A549 (cell line): ENCODE results near the gene GPR4. TPM values are rescaled to one million over a fixed set of nuclear protein-coding genes. Genes with fewer than 3 reads are reported as not detected.

Source experiments
- ATAC-seq, 2 experiments: fragments of 200-7000 bp in 1 of 2; fragments of >200 bp in 1 of 2; cut with Nextera tagmentation in 1 of 2; cut with Tn5 transposase in 1 of 2; 3 replicates each; pipeline versions ENCODE4 v1.8.0 to v1.9.1; 2018 to 2020; ENCODE audit warnings: mild to moderate bottlenecking in 1 of 2, moderate library complexity in 1 of 2
- CTCF ChIA-PET: fragments of 300-600 bp; sonication (Branson Sonifier 250); formaldehyde crosslinking; extraction: SDS; loops from one replicate; lab custom pipeline; 2021; ENCODE audit warnings: antibody characterized with exemption, inconsistent platforms; lab: Yijun Ruan, JAX
- POLR2A ChIA-PET: fragments of 350-600 bp; formaldehyde crosslinking; extraction: SDS; loops from one replicate; lab custom pipeline; 2021; ENCODE audit warnings: antibody characterized with exemption, inconsistent platforms; lab: Yijun Ruan, JAX
- DNase-seq, 2 experiments: peaks; one replicate each; pipeline versions ENCODE4 v3.0.0 to v3.0.0-alpha.2; 2011 to 2016; ENCODE audit warnings: low read depth in 1 of 2, low spot score in 1 of 2
- FAIRE-seq: peaks from 2 replicates; lab custom pipeline; 2011; peaks lifted over from hg19 to GRCh38; lab: Jason Lieb, UNC
- H3K27ac ChIP-seq, 2 experiments: fragments of >200 bp; sonication (Bioruptor Twin); formaldehyde crosslinking; 3 replicates each; pipeline ENCODE4 v1.5.1; 2016 to 2017
- H3K4me1 ChIP-seq: fragments of >200 bp; sonication (Bioruptor Twin); formaldehyde crosslinking; 3 replicates; pipeline ENCODE4 v1.6.1; 2016
- H3K4me2 ChIP-seq: fragments of >200 bp; sonication (Bioruptor Twin); formaldehyde crosslinking; 3 replicates; pipeline ENCODE4 v1.6.1; 2016
- H3K4me3 ChIP-seq: fragments of >200 bp; sonication (Bioruptor Twin); formaldehyde crosslinking; 3 replicates; pipeline ENCODE4 v1.5.1; 2016
- H3K9me3 ChIP-seq: fragments of >200 bp; sonication (Bioruptor Twin); formaldehyde crosslinking; 3 replicates; pipeline ENCODE4 v1.6.1; 2016
- CBX8 ChIP-seq: fragments of 200-600 bp; sonication (generic); IDR thresholded peaks from 2 replicates; pipeline ENCODE4 v1.6.1; 2016
- CHD4 ChIP-seq: fragments of 200-600 bp; sonication (generic); IDR thresholded peaks from 2 replicates; pipeline ENCODE4 v1.6.1; 2016; ENCODE audit warnings: antibody characterized with exemption, mild to moderate bottlenecking, borderline replicate concordance
- EHMT2 ChIP-seq: fragments of 200-600 bp; sonication (generic); IDR thresholded peaks from 2 replicates; pipeline ENCODE4 v1.6.1; 2016; ENCODE audit warnings: antibody characterized with exemption, low read depth, mild to moderate bottlenecking, moderate library complexity
- GATA3 ChIP-seq: IDR thresholded peaks from 2 replicates; pipeline ENCODE4 v1.6.1; 2012; ENCODE audit warnings: borderline replicate concordance
- HDAC2 ChIP-seq: fragments of 200-600 bp; sonication (generic); IDR thresholded peaks from 2 replicates; pipeline ENCODE4 v1.6.1; 2016
- HOXB5 ChIP-seq: fragments of 250-450 bp; sonication (Bioruptor Pico); IDR thresholded peaks from 2 replicates; pipeline ENCODE4 v1.5.0; 2020; ENCODE audit warnings: mild to moderate bottlenecking, moderate library complexity
- JUN ChIP-seq, 2 experiments: fragments of >200 bp; sonication (Bioruptor Twin); formaldehyde crosslinking; IDR thresholded peaks; 2 replicates in 1 of 2; 3 replicates in 1 of 2; pipeline ENCODE4 v1.6.1; 2016 to 2017
- JUNB ChIP-seq: fragments of >200 bp; sonication (Bioruptor Twin); formaldehyde crosslinking; IDR thresholded peaks from 2 replicates; pipeline ENCODE4 v1.6.1; 2016
- KDM1A ChIP-seq: fragments of 200-600 bp; sonication (generic); IDR thresholded peaks from 2 replicates; pipeline ENCODE4 v1.6.1; 2016; ENCODE audit warnings: low read depth, mild to moderate bottlenecking
- MYC ChIP-seq: IDR thresholded peaks from 2 replicates; pipeline ENCODE4 v1.6.1; 2012; ENCODE audit warnings: mild to moderate bottlenecking, inconsistent platforms, low read length, improper control_type of control experiment, borderline replicate concordance
- NFE2L2 ChIP-seq: fragments of 150-350 bp; conservative IDR thresholded peaks from 2 replicates; pipeline ENCODE4 v1.6.1; 2014; ENCODE audit warnings: low read length
- NPAS2 ChIP-seq: fragments of 250-450 bp; sonication (Bioruptor Pico); IDR thresholded peaks from 2 replicates; pipeline ENCODE4 v1.8.0; 2022; ENCODE audit warnings: mild to moderate bottlenecking, moderate library complexity, borderline replicate concordance
- RAD21 ChIP-seq, 2 experiments: fragments of >200 bp in 1 of 2; sonication (Bioruptor Twin) in 1 of 2; formaldehyde crosslinking in 1 of 2; IDR thresholded peaks in 1 of 2; conservative IDR thresholded peaks in 1 of 2; 2 replicates in 1 of 2; 3 replicates in 1 of 2; pipeline ENCODE4 v1.6.1; 2012 to 2018; ENCODE audit warnings: inconsistent platforms in 1 of 2
- RFX5 ChIP-seq: fragments of 450-650 bp; IDR thresholded peaks from 2 replicates; pipeline ENCODE4 v1.7.1; 2014; ENCODE audit warnings: antibody characterized with exemption, mild to moderate bottlenecking, moderate library complexity
- RNF2 ChIP-seq: fragments of 200-600 bp; sonication (generic); IDR thresholded peaks from 2 replicates; pipeline ENCODE4 v1.6.1; 2016; ENCODE audit warnings: low read depth, mild to moderate bottlenecking, antibody characterized with exemption, moderate library complexity, borderline replicate concordance
- TFCP2L1 ChIP-seq: fragments of 250-450 bp; sonication (Bioruptor Pico); IDR thresholded peaks from 2 replicates; pipeline ENCODE4 v1.5.0; 2021; ENCODE audit warnings: mild to moderate bottlenecking
- ZC3H11A ChIP-seq: fragments of 450-650 bp; IDR thresholded peaks from 2 replicates; pipeline ENCODE4 v1.6.1; 2014; ENCODE audit warnings: antibody characterized with exemption, mild to moderate bottlenecking
- ZSCAN20 ChIP-seq: fragments of 250-450 bp; sonication (Bioruptor Pico); IDR thresholded peaks from 2 replicates; pipeline ENCODE4 v1.8.0; 2022; ENCODE audit warnings: mild to moderate bottlenecking, moderate library complexity
- WGBS: methylation state at CpG from one replicate; pipeline ENCODE4 v1.1.6; 2017; ENCODE audit errors: missing lambda C conversion rate; 5-methylcytosine and 5-hydroxymethylcytosine counted together
- polyA plus RNA-seq, 4 experiments: library from polyadenylated mRNA; depleted of rRNA in 3 of 4; stranded (reverse); fragments of >200 nt; fragmentation: RNase III in 1 of 4; extraction: RNeasy Plus Mini Kit Qiagen cat#74134 plus additional on column Dnase treatment in 1 of 4; gene quantifications; 2 replicates in 3 of 4; 3 replicates in 1 of 4; pipeline ENCODE4 v1.2.3, GENCODE V29; 2011 to 2017
- TF ChIP-seq, protein P1 (sequence below): fragments of 250-450 bp; sonication (Bioruptor Pico); IDR thresholded peaks from 2 replicates; pipeline ENCODE4 v1.5.0; 2020; ENCODE audit warnings: low read depth, mild to moderate bottlenecking, moderate library complexity
- TF ChIP-seq, protein P2 (sequence below): fragments of 200-600 bp; sonication (generic); IDR thresholded peaks from 2 replicates; pipeline ENCODE4 v1.6.1; 2016; ENCODE audit warnings: antibody characterized with exemption, mild to moderate bottlenecking, moderate library complexity
- TF ChIP-seq, protein P3 (sequence below): fragments of >200 bp; sonication (Bioruptor Twin); formaldehyde crosslinking; IDR thresholded peaks from 3 replicates; pipeline ENCODE4 v1.6.1; 2016
- TF ChIP-seq, protein P4 (sequence below): fragments of 450-650 bp; IDR thresholded peaks from 2 replicates; pipeline ENCODE4 v1.6.1; 2014; ENCODE audit warnings: antibody characterized with exemption
- TF ChIP-seq, protein P5 (sequence below): IDR thresholded peaks from 2 replicates; pipeline ENCODE4 v1.6.1; 2012

The GPR4 gene
- polyA plus RNA-seq, 2 of the 4 experiments (the other 2 are of a cell fraction): 0.03 to 0.10 TPM

DNA sequence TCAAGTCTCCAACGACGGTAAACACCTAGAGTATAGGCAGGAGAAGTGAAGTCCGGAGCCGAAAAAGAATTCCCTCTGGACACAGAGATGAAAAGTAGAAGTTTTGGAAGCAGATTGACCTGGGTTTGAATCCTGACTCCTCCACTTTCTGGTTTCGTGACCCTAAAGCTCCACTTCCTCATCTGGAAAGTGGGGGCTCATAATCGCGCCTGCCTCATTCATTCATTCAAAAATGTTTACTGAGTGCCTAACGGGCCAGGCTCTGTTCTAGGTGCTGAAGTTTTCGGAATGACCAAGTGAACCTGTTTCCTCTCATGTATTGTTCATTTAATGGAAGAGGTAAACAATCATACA is 44.3 kb upstream of the GPR4 start:
- FAIRE-seq: peak; percentile 51
- ChIA-PET POLR2A (interaction anchor here (0.5 to 1.7 kb wide), 8 partner anchors 16 to 150 kb away, joined by 3 to 6 read pairs (median 4); partner anchors contain the start of genes QPCTL and SNRPD2), CTCF (interaction anchor here (0.6 to 7.3 kb wide), 14 partner anchors 12 to 244 kb away, joined by 3 to 72 read pairs (median 4); partner anchors contain the start of gene QPCTL)
- TF ChIP-seq RNF2 (no peak), TFCP2L1 (CRISPR knock-in tag) (no peak), HOXB5 (CRISPR knock-in tag) (no peak), CBX8 (no peak), ZSCAN20 (CRISPR knock-in tag) (0 out of 2 replicates have a peak, but pooled peaks have one; percentile 15)
- TF ChIP-seq, protein P1, sequence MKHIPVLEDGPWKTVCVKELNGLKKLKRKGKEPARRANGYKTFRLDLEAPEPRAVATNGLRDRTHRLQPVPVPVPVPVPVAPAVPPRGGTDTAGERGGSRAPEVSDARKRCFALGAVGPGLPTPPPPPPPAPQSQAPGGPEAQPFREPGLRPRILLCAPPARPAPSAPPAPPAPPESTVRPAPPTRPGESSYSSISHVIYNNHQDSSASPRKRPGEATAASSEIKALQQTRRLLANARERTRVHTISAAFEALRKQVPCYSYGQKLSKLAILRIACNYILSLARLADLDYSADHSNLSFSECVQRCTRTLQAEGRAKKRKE (CRISPR knock-in tag): no peak
- TF ChIP-seq, protein P2, sequence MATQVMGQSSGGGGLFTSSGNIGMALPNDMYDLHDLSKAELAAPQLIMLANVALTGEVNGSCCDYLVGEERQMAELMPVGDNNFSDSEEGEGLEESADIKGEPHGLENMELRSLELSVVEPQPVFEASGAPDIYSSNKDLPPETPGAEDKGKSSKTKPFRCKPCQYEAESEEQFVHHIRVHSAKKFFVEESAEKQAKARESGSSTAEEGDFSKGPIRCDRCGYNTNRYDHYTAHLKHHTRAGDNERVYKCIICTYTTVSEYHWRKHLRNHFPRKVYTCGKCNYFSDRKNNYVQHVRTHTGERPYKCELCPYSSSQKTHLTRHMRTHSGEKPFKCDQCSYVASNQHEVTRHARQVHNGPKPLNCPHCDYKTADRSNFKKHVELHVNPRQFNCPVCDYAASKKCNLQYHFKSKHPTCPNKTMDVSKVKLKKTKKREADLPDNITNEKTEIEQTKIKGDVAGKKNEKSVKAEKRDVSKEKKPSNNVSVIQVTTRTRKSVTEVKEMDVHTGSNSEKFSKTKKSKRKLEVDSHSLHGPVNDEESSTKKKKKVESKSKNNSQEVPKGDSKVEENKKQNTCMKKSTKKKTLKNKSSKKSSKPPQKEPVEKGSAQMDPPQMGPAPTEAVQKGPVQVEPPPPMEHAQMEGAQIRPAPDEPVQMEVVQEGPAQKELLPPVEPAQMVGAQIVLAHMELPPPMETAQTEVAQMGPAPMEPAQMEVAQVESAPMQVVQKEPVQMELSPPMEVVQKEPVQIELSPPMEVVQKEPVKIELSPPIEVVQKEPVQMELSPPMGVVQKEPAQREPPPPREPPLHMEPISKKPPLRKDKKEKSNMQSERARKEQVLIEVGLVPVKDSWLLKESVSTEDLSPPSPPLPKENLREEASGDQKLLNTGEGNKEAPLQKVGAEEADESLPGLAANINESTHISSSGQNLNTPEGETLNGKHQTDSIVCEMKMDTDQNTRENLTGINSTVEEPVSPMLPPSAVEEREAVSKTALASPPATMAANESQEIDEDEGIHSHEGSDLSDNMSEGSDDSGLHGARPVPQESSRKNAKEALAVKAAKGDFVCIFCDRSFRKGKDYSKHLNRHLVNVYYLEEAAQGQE: peak; percentile 51; the same call in 1 of the 2 replicates
- TF ChIP-seq, protein P3, sequence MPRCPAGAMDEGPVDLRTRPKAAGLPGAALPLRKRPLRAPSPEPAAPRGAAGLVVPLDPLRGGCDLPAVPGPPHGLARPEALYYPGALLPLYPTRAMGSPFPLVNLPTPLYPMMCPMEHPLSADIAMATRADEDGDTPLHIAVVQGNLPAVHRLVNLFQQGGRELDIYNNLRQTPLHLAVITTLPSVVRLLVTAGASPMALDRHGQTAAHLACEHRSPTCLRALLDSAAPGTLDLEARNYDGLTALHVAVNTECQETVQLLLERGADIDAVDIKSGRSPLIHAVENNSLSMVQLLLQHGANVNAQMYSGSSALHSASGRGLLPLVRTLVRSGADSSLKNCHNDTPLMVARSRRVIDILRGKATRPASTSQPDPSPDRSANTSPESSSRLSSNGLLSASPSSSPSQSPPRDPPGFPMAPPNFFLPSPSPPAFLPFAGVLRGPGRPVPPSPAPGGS: no peak
- H3K27ac ChIP-seq: peak overlapping the region; percentile 54 to 78; a peak in 5 of 6 replicates
- peak overlapping the region; percentile 48 for H3K4me3 ChIP-seq
- no peak for ATAC-seq
- H3K4me2 ChIP-seq: peak overlapping the region; percentile 69
- DNase-seq: no peak
- H3K4me1 ChIP-seq: peaks cover 28% of the 10 kb centered on the region; the same call in 1 of the 3 replicates
- 37% methylated on average over 9 of the region's 9 CpGs for WGBS
- H3K9me3 ChIP-seq: no peaks in the 10 kb centered on the region

DNA sequence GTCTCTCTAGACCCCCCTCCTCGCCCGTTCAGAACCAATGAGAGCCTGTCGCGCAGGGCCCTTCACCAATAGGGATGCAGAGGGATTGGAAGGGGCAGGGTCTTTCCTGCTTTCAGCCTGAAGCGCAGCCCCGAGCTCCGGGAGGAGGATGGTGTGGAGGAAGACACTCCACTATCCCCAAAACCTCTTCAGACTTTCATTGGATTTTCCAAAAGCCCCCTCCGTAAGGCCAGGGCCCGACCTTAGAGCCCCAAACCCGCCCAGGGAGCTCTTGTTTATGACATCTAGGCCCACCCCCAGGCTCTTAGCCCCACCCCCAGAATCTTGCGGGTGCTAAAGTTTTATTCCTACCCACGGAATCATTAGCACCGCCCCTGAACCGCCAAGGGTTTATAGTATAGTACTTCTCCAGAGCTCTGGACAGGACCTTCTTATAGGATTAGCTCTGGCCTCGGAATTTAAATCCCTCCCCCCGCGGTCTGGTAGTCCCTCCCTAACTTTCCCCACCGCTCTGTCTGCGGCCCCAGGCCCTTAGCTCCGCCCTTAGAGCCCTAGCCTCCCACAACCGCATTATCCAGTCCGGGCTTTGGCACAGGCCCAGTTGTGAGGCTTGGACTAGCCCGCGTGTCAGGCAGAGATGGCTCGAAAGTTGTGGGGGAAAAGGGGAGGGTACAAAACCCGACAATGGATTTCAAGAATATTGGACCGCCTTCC is 43.8 kb upstream of the GPR4 start:
- Histone ChIP-seq H3K4me2 (peak overlapping the region; percentile 69), H3K4me3 (peak overlapping the region; percentile 48), H3K27ac (peak overlapping the region; percentile 54 to 78), H3K4me1 (peaks cover 31% of the 10 kb centered on the region), H3K9me3 (no peaks in the 10 kb centered on the region)
- WGBS: 10% methylated on average over 27 of the region's 27 CpGs
- FAIRE-seq (peak; percentile 56), DNase-seq (peak; percentile 95 to 99), ATAC-seq (peak; percentile 64 to 81)
- CTCF ChIA-PET: interaction anchor here (0.6 to 7.3 kb wide), 18 partner anchors 8 to 244 kb away, joined by 3 to 72 read pairs (median 4); partner anchors contain the start of gene QPCTL
- POLR2A ChIA-PET: interaction anchor here (0.5 to 1.7 kb wide), 11 partner anchors 15 to 179 kb away, joined by 3 to 7 read pairs (median 4); partner anchors contain the start of genes FOSB, QPCTL and SNRPD2
- no peak for TF ChIP-seq EHMT2
- no peak for TF ChIP-seq NPAS2 (CRISPR knock-in tag)
- peak; percentile 57; the same call in 1 of the 2 replicates for TF ChIP-seq RFX5
- peak; percentile 43; the same call in 1 of the 2 replicates for TF ChIP-seq HOXB5 (CRISPR knock-in tag)
- TF ChIP-seq, protein P4, sequence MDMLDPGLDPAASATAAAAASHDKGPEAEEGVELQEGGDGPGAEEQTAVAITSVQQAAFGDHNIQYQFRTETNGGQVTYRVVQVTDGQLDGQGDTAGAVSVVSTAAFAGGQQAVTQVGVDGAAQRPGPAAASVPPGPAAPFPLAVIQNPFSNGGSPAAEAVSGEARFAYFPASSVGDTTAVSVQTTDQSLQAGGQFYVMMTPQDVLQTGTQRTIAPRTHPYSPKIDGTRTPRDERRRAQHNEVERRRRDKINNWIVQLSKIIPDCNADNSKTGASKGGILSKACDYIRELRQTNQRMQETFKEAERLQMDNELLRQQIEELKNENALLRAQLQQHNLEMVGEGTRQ: no peak
- no peak for TF ChIP-seq JUNB
- TF ChIP-seq, protein P5, sequence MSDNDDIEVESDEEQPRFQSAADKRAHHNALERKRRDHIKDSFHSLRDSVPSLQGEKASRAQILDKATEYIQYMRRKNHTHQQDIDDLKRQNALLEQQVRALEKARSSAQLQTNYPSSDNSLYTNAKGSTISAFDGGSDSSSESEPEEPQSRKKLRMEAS: peak; percentile 80
- no peak for TF ChIP-seq NFE2L2
- TF ChIP-seq GATA3: 0 out of 2 replicates have a peak, but pooled peaks have one; percentile 15
- peak; percentile 71 for TF ChIP-seq KDM1A
- no peak for TF ChIP-seq RNF2
- no peak for TF ChIP-seq CBX8
- TF ChIP-seq RAD21 (conservative IDR thresholded peaks at IDR 0.05 in 1 of 2, IDR thresholded peaks at IDR 0.05 in 1 of 2): 0 out of 5 replicates have a peak, but pooled peaks of 1 of the 2 experiments have one; percentile 13
- no peak for TF ChIP-seq CHD4
- TF ChIP-seq JUN (IDR thresholded peaks at IDR 0.05): no peak
- TF ChIP-seq ZC3H11A: no peak
- peak; percentile 73; the same call in 1 of the 2 replicates for TF ChIP-seq HDAC2
- no peak for TF ChIP-seq MYC
- TF ChIP-seq, protein P2: peak; percentile 32; the same call in 1 of the 2 replicates
